Heart left ventricle (tissue), 13 donors: ENCODE measurements around the gene ZNF146.

ENCODE experiments used
- CTCF ChIP-seq, 12 donors: fragments of 200-600 bp; sonication (generic) in 4 of 12; IDR thresholded peaks; one replicate each; pipeline versions ENCODE4 v1.5.0 to v1.8.0; 2018 to 2022; ENCODE audit warnings: antibody characterized with exemption in 12 of 12, mild to moderate bottlenecking in 5 of 12
- POLR2A ChIP-seq, 2 donors: fragments of 450-650 bp; IDR thresholded peaks; one replicate each; pipeline ENCODE4 v1.6.1; 2017; ENCODE audit warnings: antibody characterized with exemption in 2 of 2, mild to moderate bottlenecking in 2 of 2, moderate library complexity in 2 of 2
- donor health status: ischemic (EF 13 %, LVEDD 7.1; RV severe dilation, severe dysfunction).
- donor health status: DM: no; HTN: yes; CAD: no.
- donor health status: DM: no; HTN: no; CAD: no.
- donor health status: ischemic (EF 25% LVEDD 6.9; RV normal size, moderate dysfunction).
- donor health status: ischemic (EF 25% LVEDD 5.7; RV mildly dilated, moderate dysfunction).
- donor health status: ischemic (EF 35%, LVEDD 5.7; RV mildly dilated, moderate dysfunction).
- donor health status: nonischemic (EF 11% LVEDD 7.7; RV severe dilation, severe dysfunction).
- donor health status: DM: yes; HTN: yes; CAD: no.
- donor health status: PGD.
- donor health status: ischemic (EF 29% LVEDD 5.4; RV normal size, mild dysfunction).
- donor health status: nonischemic (EF 23%, LVEDD 6.1; RV moderate dilation, normal function).

DNA sequence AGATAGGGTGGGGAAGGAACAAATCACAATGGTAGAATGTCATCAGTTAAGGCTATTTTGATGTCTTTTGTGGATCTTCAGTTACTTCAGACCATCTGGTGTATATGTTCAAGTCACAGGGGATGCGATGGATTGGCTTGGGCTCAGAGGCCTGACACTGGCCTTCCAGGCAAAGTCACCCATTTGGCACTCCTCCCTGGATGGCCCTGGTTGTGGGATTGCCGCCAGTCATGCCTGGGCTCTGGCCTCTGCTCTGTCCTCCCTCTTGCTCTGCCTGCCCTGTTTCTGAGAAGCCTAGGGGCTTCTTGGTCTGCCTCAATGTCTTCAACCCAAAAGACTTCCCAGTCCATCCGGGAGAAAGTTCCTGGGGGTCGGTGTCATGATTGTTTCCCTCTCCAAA is 50.2 kb downstream of the ZNF146 start:
- TF ChIP-seq CTCF (IDR thresholded peaks at IDR 0.05), result no peak
- TF ChIP-seq POLR2A (IDR thresholded peaks at IDR 0.05), result no peak
